22Rv1 (cell line): ENCODE data around the gene MADCAM1.

ENCODE experiments used
- CTCF ChIP-seq: fragments of 450-650 bp; IDR thresholded peaks from 2 replicates; pipeline ENCODE4 v1.5.1; 2017; ENCODE audit warnings: mild to moderate bottlenecking
- ZFX ChIP-seq: fragments of 450-650 bp; IDR thresholded peaks from 2 replicates; pipeline ENCODE4 v1.6.1; 2017; ENCODE audit warnings: antibody characterized with exemption, borderline replicate concordance

GRCh38 chr19:538641-539428 lies 42.5 kb downstream of the MADCAM1 start:
- TF ChIP-seq CTCF (no peak), ZFX (no peak)
